ENCODE data around the gene PCSK5. TPM values are rescaled to one million over a fixed set of nuclear protein-coding genes. Genes with fewer than 3 reads are reported as not detected.

The PCSK5 gene
- total and polyA plus RNA-seq, 2 of the 8 experiments (the other 6 are each of a cell fraction or from before 2014, with no cell fraction given), result 5.5 to 10.7 TPM

GRCh38 chr9:75911390-75911789 lies 20.9 kb downstream of the PCSK5 start (continued):
- TF ChIP-seq CHD7 (IDR thresholded peaks at IDR 0.05; ENCODE audit: insufficient replicate concordance, low read length), result no peak
- TF ChIP-seq HDAC6 (IDR thresholded peaks at IDR 0.05; ENCODE audit: low read depth, low read length), result no peak
